ENCODE data around the gene NRP1.

The NRP1 gene

DNA sequence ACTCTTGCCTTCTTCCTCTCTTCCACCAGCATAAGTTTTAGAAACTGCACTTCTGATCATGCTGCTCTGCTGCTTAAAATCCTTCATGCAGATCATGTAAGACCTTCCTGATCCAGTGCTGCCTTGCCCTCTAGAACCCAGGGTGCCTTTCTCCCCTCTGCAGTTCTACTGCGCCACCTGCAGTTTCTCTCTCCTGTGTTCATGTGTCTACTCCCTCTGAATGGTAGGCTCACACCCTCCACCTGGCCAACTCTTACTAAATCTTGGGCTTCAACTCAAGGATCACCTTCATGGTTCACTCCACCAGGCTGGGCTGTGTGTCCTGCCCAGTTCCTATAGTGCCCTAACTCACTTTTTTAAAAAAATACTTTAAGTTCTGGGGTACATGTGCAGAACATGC, 201.8 kb downstream of the NRP1 start:
- DNase-seq (ENCODE audit: low read depth in 2 of 2, low spot score in 1 of 2) = no peak

GRCh38 chr10:33129996-33130386, 204.5 kb downstream of the NRP1 start:
- DNase-seq (ENCODE audit: low read depth in 2 of 2, low spot score in 1 of 2) = no peak

GRCh38 chr10:33129141-33129995, 205.1 kb downstream of the NRP1 start:
- DNase-seq (ENCODE audit: low read depth in 2 of 2, low spot score in 1 of 2) = no peak

GRCh38 chr10:33127622-33128021, 206.8 kb downstream of the NRP1 start:
- no peak for DNase-seq (ENCODE audit: low read depth in 2 of 2, low spot score in 1 of 2)
